HCT116 (cell line): ENCODE data around the gene MBD6. TPM values are rescaled to one million over a fixed set of nuclear protein-coding genes. Genes with fewer than 3 reads are reported as not detected.

Experiments
- ATAC-seq: fragments of 200-7000 bp; cut with Tn5 transposase; 2 replicates; pipeline ENCODE4 v1.9.1; 2020; ENCODE audit warnings: mild to moderate bottlenecking, moderate library complexity
- BruUV-seq: library from RNA; stranded (reverse); fragments of 400-500 nt; replicated peaks from 2 replicates; lab custom pipeline; 2021; lab: Mats Ljungman, UMichigan
- CTCF ChIA-PET: fragments of 300-600 bp; sonication (Branson Sonifier 250); formaldehyde crosslinking; loops from one replicate; lab custom pipeline; 2021; ENCODE audit warnings: antibody characterized with exemption; lab: Charles Lee
- POLR2A ChIA-PET: fragments of 300-600, 350-600 bp; sonication (Branson Sonifier 250); formaldehyde crosslinking; loops from one replicate; lab custom pipeline; 2021; ENCODE audit warnings: antibody characterized with exemption; lab: Charles Lee
- RAD21 ChIA-PET, 2 experiments: fragments of 300-600 bp; sonication (Branson Sonifier 250); formaldehyde crosslinking; loops; one replicate each; lab custom pipeline; 2023; ENCODE audit warnings: low total read pairs in 2 of 2; ENCODE audit not compliant: uncharacterized antibody in 2 of 2, unreplicated experiment in 2 of 2, low non-redundant PET in 1 of 2; lab: Charles Lee
- DNase-seq: peaks from one replicate; pipeline ENCODE4 v3.0.0-alpha.2; 2010; ENCODE audit warnings: low read depth, low spot score
- H2AFZ ChIP-seq: fragments of 200-600 bp; shearing (Covaris generic), sonication (generic); 2 replicates; pipeline ENCODE4 v1.6.1; 2017; ENCODE audit warnings: low read depth, mixed run types, mixed read lengths, antibody characterized with exemption, low read length; ENCODE audit not compliant: poor library complexity, severe bottlenecking
- H3K27ac ChIP-seq: 2 replicates; pipeline ENCODE4 v1.5.1; 2012; ENCODE audit warnings: low read depth, low read length
- H3K27me3 ChIP-seq: fragments of 200-600 bp; sonication (generic); 2 replicates; pipeline ENCODE4 v1.6.1; 2016; ENCODE audit warnings: mixed run types, low read length, mixed read lengths; ENCODE audit not compliant: insufficient read depth
- H3K36me3 ChIP-seq, 2 experiments: fragments of 200-500 bp in 1 of 2; fragments of 200-600 bp in 1 of 2; sonication (Bioruptor generic) in 1 of 2; sonication (generic) in 1 of 2; 2 replicates each; pipeline versions ENCODE4 v1.5.1 to v1.6.1; 2014 to 2016; ENCODE audit warnings: low read length in 2 of 2, inconsistent platforms in 1 of 2, mixed read lengths in 1 of 2, mixed run types in 1 of 2; ENCODE audit not compliant: insufficient read depth in 2 of 2, control insufficient read depth in 1 of 2
- H3K4me1 ChIP-seq, 2 experiments: fragments of 200-600 bp in 1 of 2; sonication (generic) in 1 of 2; 2 replicates each; pipeline versions ENCODE4 v1.5.1 to v1.6.1; 2012 to 2017; ENCODE audit warnings: low read length in 2 of 2, inconsistent platforms in 1 of 2, mild to moderate bottlenecking in 1 of 2, mixed read lengths in 1 of 2, mixed run types in 1 of 2, moderate library complexity in 1 of 2; ENCODE audit not compliant: insufficient read depth in 2 of 2, control insufficient read depth in 1 of 2
- H3K4me2 ChIP-seq: fragments of 200-600 bp; sonication (generic); 2 replicates; pipeline ENCODE4 v1.6.1; 2017; ENCODE audit warnings: mixed run types, low read length, mixed read lengths
- H3K4me3 ChIP-seq, 2 experiments: fragments of 200-600 bp in 1 of 2; sonication (generic) in 1 of 2; replicated peaks in 1 of 2; 2 replicates each; pipeline ENCODE4 v1.5.1; 2011 to 2016; ENCODE audit warnings: low read length in 2 of 2, control low read depth in 1 of 2, low read depth in 1 of 2, mild to moderate bottlenecking in 1 of 2, mixed read lengths in 1 of 2, mixed run types in 1 of 2
- H3K79me2 ChIP-seq: fragments of 200-600 bp; sonication (generic); 2 replicates; pipeline ENCODE4 v1.6.1; 2017; ENCODE audit warnings: mild to moderate bottlenecking, mixed run types, low read length, moderate library complexity, mixed read lengths; ENCODE audit not compliant: insufficient read depth
- H3K9ac ChIP-seq: fragments of 200-600 bp; sonication (generic); 2 replicates; pipeline ENCODE4 v1.6.1; 2016; ENCODE audit warnings: low read length, mixed read lengths
- H3K9me2 ChIP-seq: fragments of 200-600 bp; sonication (generic), shearing (Covaris generic); 2 replicates; pipeline ENCODE4 v1.6.1; 2017; ENCODE audit warnings: mixed run types, mild to moderate bottlenecking, moderate library complexity; ENCODE audit not compliant: insufficient read depth
- H3K9me3 ChIP-seq, 2 experiments: fragments of 200-500 bp in 1 of 2; fragments of 200-600 bp in 1 of 2; sonication (Bioruptor generic) in 1 of 2; sonication (generic) in 1 of 2; 2 replicates each; pipeline ENCODE4 v1.6.1; 2014 to 2017; ENCODE audit warnings: low read length in 2 of 2, mixed read lengths in 2 of 2, inconsistent platforms in 1 of 2, low read depth in 1 of 2, mild to moderate bottlenecking in 1 of 2, mixed run types in 1 of 2, moderate library complexity in 1 of 2; ENCODE audit not compliant: control insufficient read depth in 1 of 2, insufficient read depth in 1 of 2
- H4K20me1 ChIP-seq: fragments of 200-600 bp; sonication (generic), shearing (Covaris generic); 2 replicates; pipeline ENCODE4 v1.6.1; 2017; ENCODE audit warnings: mixed run types, mild to moderate bottlenecking, moderate library complexity; ENCODE audit not compliant: insufficient read depth
- CBX3 ChIP-seq: IDR thresholded peaks from 2 replicates; pipeline ENCODE4 v1.6.1; 2012; ENCODE audit warnings: low read depth
- CEBPB ChIP-seq: IDR thresholded peaks from 2 replicates; pipeline ENCODE4 v1.6.1; 2012; ENCODE audit warnings: low read depth
- EGR1 ChIP-seq: IDR thresholded peaks from 2 replicates; pipeline ENCODE4 v1.6.1; 2012; ENCODE audit warnings: low read depth
- EZH2 ChIP-seq: fragments of 200-600 bp; sonication (generic); IDR thresholded peaks from 2 replicates; pipeline ENCODE4 v1.6.1; 2017; ENCODE audit warnings: antibody characterized with exemption, mixed run types
- EZH2phosphoT487 ChIP-seq: fragments of 200-600 bp; IDR thresholded peaks from 2 replicates; pipeline ENCODE4 v1.6.1; 2018; ENCODE audit warnings: antibody characterized with exemption, borderline replicate concordance
- JUND ChIP-seq: IDR thresholded peaks from 2 replicates; pipeline ENCODE4 v1.6.1; 2012
- SIN3A ChIP-seq: IDR thresholded peaks from 2 replicates; pipeline ENCODE4 v1.6.1; 2012; ENCODE audit warnings: low read depth
- SP1 ChIP-seq: IDR thresholded peaks from 2 replicates; pipeline ENCODE4 v1.6.1; 2012; ENCODE audit warnings: low read depth
- SRF ChIP-seq: IDR thresholded peaks from 2 replicates; pipeline ENCODE4 v1.6.1; 2012; ENCODE audit warnings: low read depth
- TCF7L2 ChIP-seq: IDR thresholded peaks from 2 replicates; pipeline ENCODE4 v1.7.0; 2011; ENCODE audit warnings: borderline replicate concordance, inconsistent platforms; ENCODE audit not compliant: insufficient read depth, insufficient read length; ENCODE audit errors: extremely low read depth
- ZFX ChIP-seq: fragments of 450-650 bp; IDR thresholded peaks from 2 replicates; pipeline ENCODE4 v1.6.1; 2017
- ZNF274 ChIP-seq: fragments of 200-500 bp; sonication (Bioruptor generic); IDR thresholded peaks from 2 replicates; pipeline ENCODE4 v1.6.1; 2014; ENCODE audit warnings: mild to moderate bottlenecking, low read depth, low read length, inconsistent platforms
- intact Hi-C: fragments of 100-400 bp; cut with micrococcal nuclease; formaldehyde crosslinking; loops from 2 replicates; pipeline ENCODE4 v1.10.0; 2022
- total RNA-seq: library from RNA; stranded (reverse); gene quantifications from one replicate; pipeline ENCODE4 v1.2.1, GENCODE V29; 2021; ENCODE audit not compliant: unreplicated experiment
- TF ChIP-seq, protein P1 (sequence below), 3 experiments: fragments of 200-600 bp in 1 of 3; sonication (generic) in 1 of 3; IDR thresholded peaks in 2 of 3; conservative IDR thresholded peaks in 1 of 3; 2 replicates each; pipeline ENCODE4 v1.5.1; 2012 to 2017; ENCODE audit warnings: low read depth in 2 of 3, low read length in 2 of 3, antibody characterized with exemption in 1 of 3, borderline replicate concordance in 1 of 3, control low read depth in 1 of 3, mild to moderate bottlenecking in 1 of 3, mixed read lengths in 1 of 3, mixed run types in 1 of 3, moderate library complexity in 1 of 3; ENCODE audit not compliant: insufficient read depth in 1 of 3
- TF ChIP-seq, protein P2 (sequence below): IDR thresholded peaks from 2 replicates; pipeline ENCODE4 v1.6.1; 2012
- TF ChIP-seq, protein P3 (sequence below): IDR thresholded peaks from 2 replicates; pipeline ENCODE4 v1.6.1; 2011; ENCODE audit warnings: mild to moderate bottlenecking, low read length, moderate library complexity; ENCODE audit not compliant: insufficient replicate concordance; ENCODE audit errors: extremely low read depth

Gene MBD6
- total RNA-seq, 1 experiment from 2014 or later = 70.1 TPM

DNA sequence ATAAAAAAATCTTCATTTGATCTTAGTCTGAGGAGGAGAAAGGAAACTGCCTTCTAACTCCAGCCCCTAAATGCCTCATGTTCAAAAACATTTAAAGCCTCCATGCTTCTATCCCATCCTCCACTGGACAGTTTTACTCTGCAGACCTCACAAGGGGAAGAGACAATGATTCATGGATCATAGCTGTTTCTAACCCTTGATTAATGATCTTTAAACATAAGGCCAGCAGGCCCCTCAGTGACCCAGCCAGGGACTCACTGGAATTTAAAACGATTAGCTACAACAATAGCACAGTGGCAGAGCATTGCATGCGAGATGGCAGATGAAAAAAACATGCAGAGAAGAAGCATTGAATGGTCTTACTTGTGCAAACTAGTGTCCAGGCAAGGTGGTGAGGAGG lies 18.4 kb downstream of the MBD6 start:
- ChIA-PET RAD21 (no interaction called here), POLR2A (no interaction called here), CTCF (interaction anchor here (0.6 kb wide), 1 partner anchor 44 kb away, joined by 3 read pairs; no protein-coding TSS in a partner anchor)
- H3K27me3 ChIP-seq = no peaks in the 10 kb centered on the region
- H3K4me2 ChIP-seq = no peak overlapping the region
- intact Hi-C loops = no loop called here
- TF ChIP-seq TCF7L2 (no peak), ZFX (no peak), SIN3A (no peak), EZH2phosphoT487 (no peak), SRF (no peak), CEBPB (no peak), SP1 (no peak)
- no peaks in the 10 kb centered on the region for H3K9me2 ChIP-seq
- peaks cover 15% of the 10 kb centered on the region for H3K79me2 ChIP-seq
- no peaks in the 10 kb centered on the region for H3K9me3 ChIP-seq
- no peaks in the 10 kb centered on the region for H4K20me1 ChIP-seq
- DNase-seq (no peak), ATAC-seq (no peak)
- H3K27ac ChIP-seq = no peak overlapping the region
- H3K9ac ChIP-seq = no peak overlapping the region
- H3K4me3 ChIP-seq = no peak overlapping the region
- no peak overlapping the region for H2AFZ ChIP-seq
- BruUV-seq = no TSS peak
- peaks cover 5 to 6% of the 10 kb centered on the region in 2 experiments; a peak in 3 of 4 replicates for H3K4me1 ChIP-seq
- H3K36me3 ChIP-seq = peaks cover 4 to 8% of the 10 kb centered on the region in 2 experiments; a peak in 2 of 4 replicates

DNA sequence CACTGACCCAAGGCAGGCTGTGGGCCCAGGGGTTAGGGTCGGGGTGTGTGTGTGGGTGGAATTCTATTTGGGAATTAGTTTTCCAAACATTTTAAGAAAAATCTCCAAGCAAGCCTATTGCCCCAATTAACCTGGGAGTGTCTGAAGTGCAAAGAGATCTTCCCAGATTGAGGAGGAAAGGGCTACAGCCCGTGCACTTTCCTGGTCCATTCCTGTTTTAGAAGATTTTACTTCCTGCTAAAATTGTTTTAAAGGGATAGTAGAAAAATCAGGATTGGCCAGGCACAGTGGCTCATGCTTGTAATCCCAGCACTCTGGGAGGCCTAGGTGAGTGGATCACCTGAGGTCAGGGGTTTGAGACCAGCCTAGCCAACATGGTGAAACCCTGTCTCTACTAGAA lies 19.1 kb downstream of the MBD6 start:
- H3K9ac ChIP-seq = no peak overlapping the region
- POLR2A ChIA-PET = no interaction called here
- H3K4me1 ChIP-seq = peaks cover 6 to 8% of the 10 kb centered on the region in 2 experiments; a peak in 3 of 4 replicates
- ATAC-seq (no peak), DNase-seq (no peak)
- intact Hi-C loops = no loop called here
- no peak overlapping the region for H2AFZ ChIP-seq
- no peaks in the 10 kb centered on the region for H4K20me1 ChIP-seq
- CTCF ChIA-PET = interaction anchor here (0.6 kb wide), 1 partner anchor 44 kb away, joined by 3 read pairs; no protein-coding TSS in a partner anchor
- no peaks in the 10 kb centered on the region for H3K9me3 ChIP-seq
- TF ChIP-seq SP1 (no peak), EZH2 (no peak), ZFX (no peak), ZNF274 (no peak), JUND (no peak), EGR1 (no peak), SIN3A (no peak), CEBPB (no peak), CBX3 (no peak)
- TF ChIP-seq, protein P1, sequence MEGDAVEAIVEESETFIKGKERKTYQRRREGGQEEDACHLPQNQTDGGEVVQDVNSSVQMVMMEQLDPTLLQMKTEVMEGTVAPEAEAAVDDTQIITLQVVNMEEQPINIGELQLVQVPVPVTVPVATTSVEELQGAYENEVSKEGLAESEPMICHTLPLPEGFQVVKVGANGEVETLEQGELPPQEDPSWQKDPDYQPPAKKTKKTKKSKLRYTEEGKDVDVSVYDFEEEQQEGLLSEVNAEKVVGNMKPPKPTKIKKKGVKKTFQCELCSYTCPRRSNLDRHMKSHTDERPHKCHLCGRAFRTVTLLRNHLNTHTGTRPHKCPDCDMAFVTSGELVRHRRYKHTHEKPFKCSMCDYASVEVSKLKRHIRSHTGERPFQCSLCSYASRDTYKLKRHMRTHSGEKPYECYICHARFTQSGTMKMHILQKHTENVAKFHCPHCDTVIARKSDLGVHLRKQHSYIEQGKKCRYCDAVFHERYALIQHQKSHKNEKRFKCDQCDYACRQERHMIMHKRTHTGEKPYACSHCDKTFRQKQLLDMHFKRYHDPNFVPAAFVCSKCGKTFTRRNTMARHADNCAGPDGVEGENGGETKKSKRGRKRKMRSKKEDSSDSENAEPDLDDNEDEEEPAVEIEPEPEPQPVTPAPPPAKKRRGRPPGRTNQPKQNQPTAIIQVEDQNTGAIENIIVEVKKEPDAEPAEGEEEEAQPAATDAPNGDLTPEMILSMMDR (IDR thresholded peaks at IDR 0.05 in 2 of 3, conservative IDR thresholded peaks at IDR 0.05 in 1 of 3; ENCODE audit: borderline replicate concordance in 1 of 3, insufficient read depth in 1 of 3, low read depth in 2 of 3, low read length in 2 of 3) = no peak
- TF ChIP-seq, protein P2, sequence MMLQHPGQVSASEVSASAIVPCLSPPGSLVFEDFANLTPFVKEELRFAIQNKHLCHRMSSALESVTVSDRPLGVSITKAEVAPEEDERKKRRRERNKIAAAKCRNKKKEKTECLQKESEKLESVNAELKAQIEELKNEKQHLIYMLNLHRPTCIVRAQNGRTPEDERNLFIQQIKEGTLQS = no peak
- TF ChIP-seq, protein P3, sequence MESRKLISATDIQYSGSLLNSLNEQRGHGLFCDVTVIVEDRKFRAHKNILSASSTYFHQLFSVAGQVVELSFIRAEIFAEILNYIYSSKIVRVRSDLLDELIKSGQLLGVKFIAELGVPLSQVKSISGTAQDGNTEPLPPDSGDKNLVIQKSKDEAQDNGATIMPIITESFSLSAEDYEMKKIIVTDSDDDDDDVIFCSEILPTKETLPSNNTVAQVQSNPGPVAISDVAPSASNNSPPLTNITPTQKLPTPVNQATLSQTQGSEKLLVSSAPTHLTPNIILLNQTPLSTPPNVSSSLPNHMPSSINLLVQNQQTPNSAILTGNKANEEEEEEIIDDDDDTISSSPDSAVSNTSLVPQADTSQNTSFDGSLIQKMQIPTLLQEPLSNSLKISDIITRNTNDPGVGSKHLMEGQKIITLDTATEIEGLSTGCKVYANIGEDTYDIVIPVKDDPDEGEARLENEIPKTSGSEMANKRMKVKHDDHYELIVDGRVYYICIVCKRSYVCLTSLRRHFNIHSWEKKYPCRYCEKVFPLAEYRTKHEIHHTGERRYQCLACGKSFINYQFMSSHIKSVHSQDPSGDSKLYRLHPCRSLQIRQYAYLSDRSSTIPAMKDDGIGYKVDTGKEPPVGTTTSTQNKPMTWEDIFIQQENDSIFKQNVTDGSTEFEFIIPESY = no peak
- no peaks in the 10 kb centered on the region for H3K9me2 ChIP-seq
- H3K27me3 ChIP-seq = no peaks in the 10 kb centered on the region
- peaks cover 22% of the 10 kb centered on the region for H3K79me2 ChIP-seq
- no peak overlapping the region for H3K4me2 ChIP-seq
- no peak overlapping the region for H3K4me3 ChIP-seq
- peaks cover 4 to 8% of the 10 kb centered on the region in 2 experiments; a peak in 2 of 4 replicates for H3K36me3 ChIP-seq
- RAD21 ChIA-PET = no interaction called here
- no TSS peak for BruUV-seq
- no peak overlapping the region for H3K27ac ChIP-seq
